ENCODE data around the gene SYT15.

DNA sequence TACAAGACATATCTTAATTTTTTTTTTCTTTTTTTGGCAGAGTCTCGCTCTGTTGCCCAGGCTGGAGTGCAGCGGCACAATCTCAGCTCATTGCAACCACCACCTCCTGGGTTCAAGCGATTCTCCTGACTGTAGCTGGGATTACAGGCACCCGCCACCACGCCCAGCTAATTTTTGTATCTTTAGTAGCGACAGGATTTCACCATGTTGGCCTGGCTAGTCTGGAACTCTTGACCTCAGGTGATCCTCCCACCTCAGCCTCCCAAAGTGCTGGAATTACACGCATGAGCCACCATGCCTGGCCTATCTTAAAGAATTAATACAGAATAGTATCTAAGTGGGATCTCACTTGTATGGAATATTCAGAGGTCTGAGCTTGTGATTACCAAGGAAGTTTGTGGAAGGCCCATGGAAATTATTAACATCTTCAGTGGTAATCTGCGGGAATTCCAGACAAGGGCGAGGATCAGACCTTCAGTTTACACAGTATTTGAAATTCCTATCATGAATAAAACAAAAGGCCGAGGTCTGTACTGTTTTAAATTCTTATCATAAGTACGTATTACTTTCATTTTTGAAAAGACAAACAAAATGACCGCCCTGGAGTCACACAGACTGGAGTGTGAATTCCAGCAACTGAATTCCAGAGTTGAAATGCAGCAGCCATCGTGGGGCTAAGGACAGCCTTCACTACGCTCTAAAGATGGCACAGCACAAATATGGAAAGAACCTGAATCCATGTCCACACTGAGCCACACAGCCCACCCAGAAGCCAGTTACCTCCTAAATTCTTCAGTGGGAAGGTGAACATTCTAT, 39.1 kb upstream of the SYT15 start:
- no peak for TF ChIP-seq POLR2A (IDR thresholded peaks at IDR 0.05)
- TF ChIP-seq, protein P1, sequence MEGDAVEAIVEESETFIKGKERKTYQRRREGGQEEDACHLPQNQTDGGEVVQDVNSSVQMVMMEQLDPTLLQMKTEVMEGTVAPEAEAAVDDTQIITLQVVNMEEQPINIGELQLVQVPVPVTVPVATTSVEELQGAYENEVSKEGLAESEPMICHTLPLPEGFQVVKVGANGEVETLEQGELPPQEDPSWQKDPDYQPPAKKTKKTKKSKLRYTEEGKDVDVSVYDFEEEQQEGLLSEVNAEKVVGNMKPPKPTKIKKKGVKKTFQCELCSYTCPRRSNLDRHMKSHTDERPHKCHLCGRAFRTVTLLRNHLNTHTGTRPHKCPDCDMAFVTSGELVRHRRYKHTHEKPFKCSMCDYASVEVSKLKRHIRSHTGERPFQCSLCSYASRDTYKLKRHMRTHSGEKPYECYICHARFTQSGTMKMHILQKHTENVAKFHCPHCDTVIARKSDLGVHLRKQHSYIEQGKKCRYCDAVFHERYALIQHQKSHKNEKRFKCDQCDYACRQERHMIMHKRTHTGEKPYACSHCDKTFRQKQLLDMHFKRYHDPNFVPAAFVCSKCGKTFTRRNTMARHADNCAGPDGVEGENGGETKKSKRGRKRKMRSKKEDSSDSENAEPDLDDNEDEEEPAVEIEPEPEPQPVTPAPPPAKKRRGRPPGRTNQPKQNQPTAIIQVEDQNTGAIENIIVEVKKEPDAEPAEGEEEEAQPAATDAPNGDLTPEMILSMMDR (IDR thresholded peaks at IDR 0.05), result no peak

Measured in lower leg skin (tissue), 3 donors.